Measurements from ENCODE around the gene BROX.

The BROX gene

GRCh38 chr1:222767152-222767571 is 54.8 kb downstream of the BROX start:
- no peak for TF ChIP-seq CTCF (IDR thresholded peaks at IDR 0.05; ENCODE audit: insufficient read depth, missing control alignments)
- DNase-seq (ENCODE audit: insufficient read length, low spot score) (no peak), FAIRE-seq (no peak)

- no peak for FAIRE-seq
- no peak for TF ChIP-seq CTCF (IDR thresholded peaks at IDR 0.05; ENCODE audit: insufficient read depth, missing control alignments)
- DNase-seq (ENCODE audit: insufficient read length, low spot score): no peak
Measured at GRCh38 chr1:222768592-222768991, 56.2 kb downstream of the BROX start.

- DNase-seq (ENCODE audit: insufficient read length, low spot score) (no peak), FAIRE-seq (no peak)
- no peak for TF ChIP-seq CTCF (IDR thresholded peaks at IDR 0.05; ENCODE audit: insufficient read depth, missing control alignments)
Measured at GRCh38 chr1:222769181-222769580, 56.8 kb downstream of the BROX start.

- TF ChIP-seq CTCF (IDR thresholded peaks at IDR 0.05; ENCODE audit: insufficient read depth, missing control alignments): no peak
- no peak for DNase-seq (ENCODE audit: insufficient read length, low spot score)
- no peak for FAIRE-seq
Measured at GRCh38 chr1:222769971-222770620, 57.7 kb downstream of the BROX start.

- DNase-seq (ENCODE audit: insufficient read length, low spot score): no peak
- TF ChIP-seq CTCF (IDR thresholded peaks at IDR 0.05; ENCODE audit: insufficient read depth, missing control alignments): no peak
- FAIRE-seq: no peak
Measured at GRCh38 chr1:222772996-222773379, 60.6 kb downstream of the BROX start.

GRCh38 chr1:222777463-222777862 is 65.1 kb downstream of the BROX start:
- no peak for TF ChIP-seq CTCF (IDR thresholded peaks at IDR 0.05; ENCODE audit: insufficient read depth, missing control alignments)
- DNase-seq (ENCODE audit: insufficient read length, low spot score) (no peak), FAIRE-seq (no peak)

- no peak for DNase-seq (ENCODE audit: insufficient read length, low spot score)
- TF ChIP-seq CTCF (IDR thresholded peaks at IDR 0.05; ENCODE audit: insufficient read depth, missing control alignments): no peak
- FAIRE-seq: peak; percentile 21
Measured at GRCh38 chr1:222777977-222778376, 65.6 kb downstream of the BROX start.

Data from D721Med (cell line).